ENCODE measurements around the gene ZNF416.
A peak's percentile ranks its signal among the peaks of the same experiment; 100 is the strongest.

ZNF416 gene

GRCh38 chr19:57560049-57560491, 18.6 kb downstream of the ZNF416 start:
- peak; percentile 35 for DNase-seq (ENCODE audit: low read depth)
- H3K4me3 ChIP-seq (ENCODE audit: low read depth, low read length), result peak overlapping the region; percentile 95

- peak; percentile 66 for DNase-seq (ENCODE audit: low read depth)
- peak within 1 kb of the TSS; percentile 95 for H3K4me3 ChIP-seq (ENCODE audit: low read depth, low read length)
Measured at GRCh38 chr19:57559404-57560025, 19.2 kb downstream of the ZNF416 start, which contains the start of gene ZNF550. TSS of gene ZNF550 (minus strand) at chr19:57559863. CDS start at chr19:57559682, 181 bp downstream.

GRCh38 chr19:57559008-57559403, 19.7 kb downstream of the ZNF416 start:
- no peak for DNase-seq (ENCODE audit: low read depth)
- peak overlapping the region; percentile 95 for H3K4me3 ChIP-seq (ENCODE audit: low read depth, low read length)

GRCh38 chr19:57558525-57558924, 20.2 kb downstream of the ZNF416 start:
- H3K4me3 ChIP-seq (ENCODE audit: low read depth, low read length), result peak overlapping the region; percentile 95
- DNase-seq (ENCODE audit: low read depth), result no peak

- DNase-seq (ENCODE audit: low read depth), result no peak
- no peak overlapping the region for H3K4me3 ChIP-seq (ENCODE audit: low read depth, low read length)
Measured at GRCh38 chr19:57557659-57558058, 21.1 kb downstream of the ZNF416 start.

GRCh38 chr19:57552432-57552831, 26.3 kb downstream of the ZNF416 start:
- no peak for DNase-seq (ENCODE audit: low read depth)
- H3K4me3 ChIP-seq (ENCODE audit: low read depth, low read length), result no peak overlapping the region

- H3K4me3 ChIP-seq (ENCODE audit: low read depth, low read length), result no peak overlapping the region
- DNase-seq (ENCODE audit: low read depth), result no peak
Measured at GRCh38 chr19:57546513-57546912, 32.2 kb downstream of the ZNF416 start.

GRCh38 chr19:57537953-57538547, 40.7 kb downstream of the ZNF416 start:
- H3K4me3 ChIP-seq (ENCODE audit: low read depth, low read length), result no peak overlapping the region

GRCh38 chr19:57527136-57527881, 51.4 kb downstream of the ZNF416 start, which contains the start of gene ZNF549:
TSS of gene ZNF549 (plus strand) at chr19:57527356. CDS start at chr19:57527574, 218 bp downstream.
- DNase-seq (ENCODE audit: low read depth), result peak; percentile 70

More at GRCh38 chr19:57537953-57538547, 40.7 kb downstream of the ZNF416 start:
- DNase-seq (ENCODE audit: low read depth), result no peak

More at GRCh38 chr19:57527136-57527881, 51.4 kb downstream of the ZNF416 start, which contains the start of gene ZNF549:
- peak within 1 kb of the TSS; percentile 89 for H3K4me3 ChIP-seq (ENCODE audit: low read depth, low read length)
